ENCODE measurements around the gene LIPE.

The LIPE gene

GRCh38 chr19:42443944-42444398, 16.8 kb upstream of the LIPE start:
- H3K27ac ChIP-seq (ENCODE audit: low read depth, low read length) = no peak overlapping the region

GRCh38 chr19:42442833-42443232, 15.6 kb upstream of the LIPE start, which contains the start of gene CXCL17:
TSS of gene CXCL17 (minus strand) at chr19:42442946. CDS start at chr19:42442832, 114 bp downstream.
- no peaks in the 10 kb centered on the region for H3K27me3 ChIP-seq (ENCODE audit: control insufficient read depth in 1 of 2, insufficient read depth in 2 of 2, low read length in 2 of 2)
- H3K9me3 ChIP-seq (ENCODE audit: low read length) = no peaks in the 10 kb centered on the region
- no peaks in the 10 kb centered on the region for H3K36me3 ChIP-seq (ENCODE audit: insufficient read depth, low read length)
- no peaks in the 10 kb centered on the region for H3K4me1 ChIP-seq (ENCODE audit: insufficient read depth, low read length)
- no peak within 1 kb of the TSS for H3K9ac ChIP-seq (ENCODE audit: low read length)
- H3K27ac ChIP-seq (ENCODE audit: low read depth, low read length) = no peak within 1 kb of the TSS
- H3K4me3 ChIP-seq (ENCODE audit: low read depth in 1 of 2, low read length in 2 of 2) = no peak within 1 kb of the TSS

More at GRCh38 chr19:42443944-42444398, 16.8 kb upstream of the LIPE start:
- Histone ChIP-seq H3K4me3 (ENCODE audit: low read depth in 1 of 2, low read length in 2 of 2) (no peak overlapping the region), H3K9ac (ENCODE audit: low read length) (no peak overlapping the region), H3K36me3 (ENCODE audit: insufficient read depth, low read length) (no peaks in the 10 kb centered on the region), H3K9me3 (ENCODE audit: low read length) (no peaks in the 10 kb centered on the region), H3K4me1 (ENCODE audit: insufficient read depth, low read length) (no peaks in the 10 kb centered on the region), H3K27me3 (ENCODE audit: control insufficient read depth in 1 of 2, insufficient read depth in 2 of 2, low read length in 2 of 2) (no peaks in the 10 kb centered on the region)

GRCh38 chr19:42441049-42441445, 13.9 kb upstream of the LIPE start:
- Histone ChIP-seq H3K9me3 (ENCODE audit: low read length) (no peaks in the 10 kb centered on the region), H3K27ac (ENCODE audit: low read depth, low read length) (no peak overlapping the region), H3K4me1 (ENCODE audit: insufficient read depth, low read length) (no peaks in the 10 kb centered on the region), H3K9ac (ENCODE audit: low read length) (no peak overlapping the region), H3K4me3 (ENCODE audit: low read depth in 1 of 2, low read length in 2 of 2) (no peak overlapping the region), H3K27me3 (ENCODE audit: control insufficient read depth in 1 of 2, insufficient read depth in 2 of 2, low read length in 2 of 2) (no peaks in the 10 kb centered on the region), H3K36me3 (ENCODE audit: insufficient read depth, low read length) (no peaks in the 10 kb centered on the region)

GRCh38 chr19:42440357-42441048, 13.3 kb upstream of the LIPE start:
- H3K27me3 ChIP-seq (ENCODE audit: control insufficient read depth in 1 of 2, insufficient read depth in 2 of 2, low read length in 2 of 2) = no peaks in the 10 kb centered on the region
- no peak overlapping the region for H3K27ac ChIP-seq (ENCODE audit: low read depth, low read length)
- H3K4me3 ChIP-seq (ENCODE audit: low read depth in 1 of 2, low read length in 2 of 2) = no peak overlapping the region
- H3K36me3 ChIP-seq (ENCODE audit: insufficient read depth, low read length) = no peaks in the 10 kb centered on the region
- H3K4me1 ChIP-seq (ENCODE audit: insufficient read depth, low read length) = no peaks in the 10 kb centered on the region
- H3K9me3 ChIP-seq (ENCODE audit: low read length) = no peaks in the 10 kb centered on the region
- H3K9ac ChIP-seq (ENCODE audit: low read length) = no peak overlapping the region

- H3K9me3 ChIP-seq (ENCODE audit: low read length) = no peaks in the 10 kb centered on the region
- no peaks in the 10 kb centered on the region for H3K27me3 ChIP-seq (ENCODE audit: control insufficient read depth in 1 of 2, insufficient read depth in 2 of 2, low read length in 2 of 2)
- no peaks in the 10 kb centered on the region for H3K36me3 ChIP-seq (ENCODE audit: insufficient read depth, low read length)
- H3K4me1 ChIP-seq (ENCODE audit: insufficient read depth, low read length) = peaks cover 7% of the 10 kb centered on the region
- H3K4me3 ChIP-seq (ENCODE audit: low read depth in 1 of 2, low read length in 2 of 2) = no peak overlapping the region
- H3K27ac ChIP-seq (ENCODE audit: low read depth, low read length) = no peak overlapping the region
- no peak overlapping the region for H3K9ac ChIP-seq (ENCODE audit: low read length)
Measured at GRCh38 chr19:42436006-42436405, 8.8 kb upstream of the LIPE start.

- Histone ChIP-seq H3K27me3 (ENCODE audit: control insufficient read depth in 1 of 2, insufficient read depth in 2 of 2, low read length in 2 of 2) (no peaks in the 10 kb centered on the region), H3K9ac (ENCODE audit: low read length) (no peak overlapping the region), H3K9me3 (ENCODE audit: low read length) (no peaks in the 10 kb centered on the region), H3K36me3 (ENCODE audit: insufficient read depth, low read length) (no peaks in the 10 kb centered on the region), H3K4me3 (ENCODE audit: low read depth in 1 of 2, low read length in 2 of 2) (no peak overlapping the region), H3K27ac (ENCODE audit: low read depth, low read length) (no peak overlapping the region), H3K4me1 (ENCODE audit: insufficient read depth, low read length) (peaks cover 7% of the 10 kb centered on the region)
Measured at GRCh38 chr19:42435316-42435715, 8.1 kb upstream of the LIPE start.

GRCh38 chr19:42433503-42434260, 6.5 kb upstream of the LIPE start:
- Histone ChIP-seq H3K4me1 (ENCODE audit: insufficient read depth, low read length) (peaks cover 7% of the 10 kb centered on the region), H3K36me3 (ENCODE audit: insufficient read depth, low read length) (no peaks in the 10 kb centered on the region), H3K9ac (ENCODE audit: low read length) (no peak overlapping the region), H3K27ac (ENCODE audit: low read depth, low read length) (no peak overlapping the region), H3K9me3 (ENCODE audit: low read length) (no peaks in the 10 kb centered on the region), H3K4me3 (ENCODE audit: low read depth in 1 of 2, low read length in 2 of 2) (no peak overlapping the region), H3K27me3 (ENCODE audit: control insufficient read depth in 1 of 2, insufficient read depth in 2 of 2, low read length in 2 of 2) (no peaks in the 10 kb centered on the region)

- peaks cover 7% of the 10 kb centered on the region for H3K4me1 ChIP-seq (ENCODE audit: insufficient read depth, low read length)
- H3K4me3 ChIP-seq (ENCODE audit: low read depth in 1 of 2, low read length in 2 of 2) = no peak overlapping the region
- H3K36me3 ChIP-seq (ENCODE audit: insufficient read depth, low read length) = no peaks in the 10 kb centered on the region
- H3K9ac ChIP-seq (ENCODE audit: low read length) = no peak overlapping the region
- H3K27ac ChIP-seq (ENCODE audit: low read depth, low read length) = no peak overlapping the region
- H3K9me3 ChIP-seq (ENCODE audit: low read length) = no peaks in the 10 kb centered on the region
- no peaks in the 10 kb centered on the region for H3K27me3 ChIP-seq (ENCODE audit: control insufficient read depth in 1 of 2, insufficient read depth in 2 of 2, low read length in 2 of 2)
Measured at GRCh38 chr19:42431486-42431885, 4.3 kb upstream of the LIPE start.

- Histone ChIP-seq H3K4me1 (ENCODE audit: insufficient read depth, low read length) (peaks cover 11% of the 10 kb centered on the region), H3K27me3 (ENCODE audit: control insufficient read depth in 1 of 2, insufficient read depth in 2 of 2, low read length in 2 of 2) (peaks cover 0 to 14% of the 10 kb centered on the region in 2 donors), H3K9ac (ENCODE audit: low read length) (no peak overlapping the region), H3K27ac (ENCODE audit: low read depth, low read length) (no peak overlapping the region), H3K9me3 (ENCODE audit: low read length) (no peaks in the 10 kb centered on the region), H3K36me3 (ENCODE audit: insufficient read depth, low read length) (no peaks in the 10 kb centered on the region), H3K4me3 (ENCODE audit: low read depth in 1 of 2, low read length in 2 of 2) (no peak overlapping the region)
Measured at GRCh38 chr19:42428676-42429075, 1.5 kb upstream of the LIPE start.

GRCh38 chr19:42426643-42427042, 545 bp downstream of the LIPE start:
- Histone ChIP-seq H3K27me3 (ENCODE audit: control insufficient read depth in 1 of 2, insufficient read depth in 2 of 2, low read length in 2 of 2) (peaks cover 0 to 21% of the 10 kb centered on the region in 2 donors), H3K36me3 (ENCODE audit: insufficient read depth, low read length) (no peaks in the 10 kb centered on the region), H3K4me1 (ENCODE audit: insufficient read depth, low read length) (peaks cover 5% of the 10 kb centered on the region), H3K4me3 (ENCODE audit: low read depth in 1 of 2, low read length in 2 of 2) (no peak overlapping the region), H3K27ac (ENCODE audit: low read depth, low read length) (no peak overlapping the region), H3K9me3 (ENCODE audit: low read length) (no peaks in the 10 kb centered on the region), H3K9ac (ENCODE audit: low read length) (no peak overlapping the region)

- Histone ChIP-seq H3K27ac (ENCODE audit: low read depth, low read length) (no peak overlapping the region), H3K27me3 (ENCODE audit: control insufficient read depth in 1 of 2, insufficient read depth in 2 of 2, low read length in 2 of 2) (peaks cover 0 to 21% of the 10 kb centered on the region in 2 donors), H3K36me3 (ENCODE audit: insufficient read depth, low read length) (no peaks in the 10 kb centered on the region), H3K9ac (ENCODE audit: low read length) (no peak overlapping the region), H3K4me1 (ENCODE audit: insufficient read depth, low read length) (peaks cover 5% of the 10 kb centered on the region), H3K4me3 (ENCODE audit: low read depth in 1 of 2, low read length in 2 of 2) (no peak overlapping the region), H3K9me3 (ENCODE audit: low read length) (no peaks in the 10 kb centered on the region)
Measured at GRCh38 chr19:42424712-42425131, 2.5 kb downstream of the LIPE start.
